ENCODE results near the gene USP17L24.
A peak's percentile ranks its signal among the peaks of the same experiment; 100 is the strongest.
"Not testable (repeated sequence)": the region's sequence is repeated elsewhere in the genome, so short reads cannot be mapped to it uniquely, and the experiment has no call there.

Gene USP17L24, protein sequence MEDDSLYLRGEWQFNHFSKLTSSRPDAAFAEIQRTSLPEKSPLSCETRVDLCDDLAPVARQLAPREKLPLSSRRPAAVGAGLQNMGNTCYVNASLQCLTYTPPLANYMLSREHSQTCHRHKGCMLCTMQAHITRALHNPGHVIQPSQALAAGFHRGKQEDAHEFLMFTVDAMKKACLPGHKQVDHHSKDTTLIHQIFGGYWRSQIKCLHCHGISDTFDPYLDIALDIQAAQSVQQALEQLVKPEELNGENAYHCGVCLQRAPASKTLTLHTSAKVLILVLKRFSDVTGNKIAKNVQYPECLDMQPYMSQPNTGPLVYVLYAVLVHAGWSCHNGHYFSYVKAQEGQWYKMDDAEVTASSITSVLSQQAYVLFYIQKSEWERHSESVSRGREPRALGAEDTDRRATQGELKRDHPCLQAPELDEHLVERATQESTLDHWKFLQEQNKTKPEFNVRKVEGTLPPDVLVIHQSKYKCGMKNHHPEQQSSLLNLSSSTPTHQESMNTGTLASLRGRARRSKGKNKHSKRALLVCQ

DNA sequence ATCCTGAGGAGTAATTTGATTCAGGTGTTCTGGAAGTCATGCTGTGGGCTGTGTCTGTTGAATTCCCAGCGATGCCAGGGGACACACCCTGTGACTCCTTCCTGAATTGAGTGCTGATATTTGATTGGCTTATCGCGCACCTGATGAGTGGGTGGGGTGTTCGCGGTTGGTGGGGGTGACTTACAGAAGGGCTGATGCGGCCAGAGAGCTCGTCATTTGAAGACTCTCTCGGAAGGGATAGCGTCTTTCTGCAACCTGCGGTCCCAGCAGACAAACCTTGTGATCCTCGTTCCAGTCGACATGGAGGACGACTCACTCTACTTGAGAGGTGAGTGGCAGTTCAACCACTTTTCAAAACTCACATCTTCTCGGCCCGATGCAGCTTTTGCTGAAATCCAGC lies at the start of gene USP17L24:
USP17L24 (plus strand) TSS at position 301 of the 400 bp plus-strand sequence; CDS start at position 301, 0 bp downstream.
- DNase-seq; intact Hi-C loops (cut with DNase I): not testable (repeated sequence)

DNA sequence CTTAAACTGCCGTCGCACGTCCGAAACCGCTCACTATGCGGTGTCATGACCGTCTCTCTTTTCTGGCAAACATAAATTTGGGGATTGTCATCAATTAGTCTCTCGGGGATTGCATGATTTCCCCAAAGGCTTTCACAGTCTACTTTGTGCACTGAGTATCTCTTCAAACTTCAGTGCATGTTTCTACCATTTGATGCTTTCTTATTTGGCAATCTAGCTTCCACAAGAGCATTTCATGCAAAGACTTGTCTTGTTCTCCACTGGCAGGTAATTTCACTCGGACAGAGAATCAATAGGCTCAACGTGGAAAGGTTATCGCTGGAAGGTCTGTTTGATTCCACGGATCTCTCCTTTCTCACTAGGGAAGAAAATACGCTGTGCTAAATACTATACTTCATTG lies 774 bp upstream of the USP17L24 start:
- intact Hi-C loops (cut with DNase I): not testable (repeated sequence)
- DNase-seq: peak in 1 of 42 donors; percentile 3

DNA sequence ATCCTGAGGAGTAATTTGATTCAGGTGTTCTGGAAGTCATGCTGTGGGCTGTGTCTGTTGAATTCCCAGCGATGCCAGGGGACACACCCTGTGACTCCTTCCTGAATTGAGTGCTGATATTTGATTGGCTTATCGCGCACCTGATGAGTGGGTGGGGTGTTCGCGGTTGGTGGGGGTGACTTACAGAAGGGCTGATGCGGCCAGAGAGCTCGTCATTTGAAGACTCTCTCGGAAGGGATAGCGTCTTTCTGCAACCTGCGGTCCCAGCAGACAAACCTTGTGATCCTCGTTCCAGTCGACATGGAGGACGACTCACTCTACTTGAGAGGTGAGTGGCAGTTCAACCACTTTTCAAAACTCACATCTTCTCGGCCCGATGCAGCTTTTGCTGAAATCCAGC lies 4.6 kb downstream of the USP17L24 start, which contains the start of gene USP17L25:
USP17L25 (plus strand) TSS at position 301 of the 400 bp plus-strand sequence; CDS start at position 301, 0 bp downstream.
- DNase-seq; intact Hi-C loops (cut with DNase I): not testable (repeated sequence)

DNA sequence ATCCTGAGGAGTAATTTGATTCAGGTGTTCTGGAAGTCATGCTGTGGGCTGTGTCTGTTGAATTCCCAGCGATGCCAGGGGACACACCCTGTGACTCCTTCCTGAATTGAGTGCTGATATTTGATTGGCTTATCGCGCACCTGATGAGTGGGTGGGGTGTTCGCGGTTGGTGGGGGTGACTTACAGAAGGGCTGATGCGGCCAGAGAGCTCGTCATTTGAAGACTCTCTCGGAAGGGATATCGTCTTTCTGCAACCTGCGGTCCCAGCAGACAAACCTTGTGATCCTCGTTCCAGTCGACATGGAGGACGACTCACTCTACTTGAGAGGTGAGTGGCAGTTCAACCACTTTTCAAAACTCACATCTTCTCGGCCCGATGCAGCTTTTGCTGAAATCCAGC lies 9.4 kb downstream of the USP17L24 start, which contains the start of gene USP17L26:
USP17L26 (plus strand) TSS at position 301 of the 400 bp plus-strand sequence; CDS start at position 301, 0 bp downstream.
- DNase-seq; intact Hi-C loops (cut with DNase I): not testable (repeated sequence)

DNA sequence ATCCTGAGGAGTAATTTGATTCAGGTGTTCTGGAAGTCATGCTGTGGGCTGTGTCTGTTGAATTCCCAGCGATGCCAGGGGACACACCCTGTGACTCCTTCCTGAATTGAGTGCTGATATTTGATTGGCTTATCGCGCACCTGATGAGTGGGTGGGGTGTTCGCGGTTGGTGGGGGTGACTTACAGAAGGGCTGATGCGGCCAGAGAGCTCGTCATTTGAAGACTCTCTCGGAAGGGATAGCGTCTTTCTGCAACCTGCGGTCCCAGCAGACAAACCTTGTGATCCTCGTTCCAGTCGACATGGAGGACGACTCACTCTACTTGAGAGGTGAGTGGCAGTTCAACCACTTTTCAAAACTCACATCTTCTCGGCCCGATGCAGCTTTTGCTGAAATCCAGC lies 14.1 kb downstream of the USP17L24 start, which contains the start of gene USP17L5:
USP17L5 (plus strand) TSS at position 301 of the 400 bp plus-strand sequence; CDS start at position 301, 0 bp downstream.
- DNase-seq; intact Hi-C loops (cut with DNase I): not testable (repeated sequence)

DNA sequence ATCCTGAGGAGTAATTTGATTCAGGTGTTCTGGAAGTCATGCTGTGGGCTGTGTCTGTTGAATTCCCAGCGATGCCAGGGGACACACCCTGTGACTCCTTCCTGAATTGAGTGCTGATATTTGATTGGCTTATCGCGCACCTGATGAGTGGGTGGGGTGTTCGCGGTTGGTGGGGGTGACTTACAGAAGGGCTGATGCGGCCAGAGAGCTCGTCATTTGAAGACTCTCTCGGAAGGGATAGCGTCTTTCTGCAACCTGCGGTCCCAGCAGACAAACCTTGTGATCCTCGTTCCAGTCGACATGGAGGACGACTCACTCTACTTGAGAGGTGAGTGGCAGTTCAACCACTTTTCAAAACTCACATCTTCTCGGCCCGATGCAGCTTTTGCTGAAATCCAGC lies 18.9 kb downstream of the USP17L24 start, which contains the start of gene USP17L27:
USP17L27 (plus strand) TSS at position 301 of the 400 bp plus-strand sequence; CDS start at position 301, 0 bp downstream.
- intact Hi-C loops (cut with DNase I); DNase-seq: not testable (repeated sequence)

DNA sequence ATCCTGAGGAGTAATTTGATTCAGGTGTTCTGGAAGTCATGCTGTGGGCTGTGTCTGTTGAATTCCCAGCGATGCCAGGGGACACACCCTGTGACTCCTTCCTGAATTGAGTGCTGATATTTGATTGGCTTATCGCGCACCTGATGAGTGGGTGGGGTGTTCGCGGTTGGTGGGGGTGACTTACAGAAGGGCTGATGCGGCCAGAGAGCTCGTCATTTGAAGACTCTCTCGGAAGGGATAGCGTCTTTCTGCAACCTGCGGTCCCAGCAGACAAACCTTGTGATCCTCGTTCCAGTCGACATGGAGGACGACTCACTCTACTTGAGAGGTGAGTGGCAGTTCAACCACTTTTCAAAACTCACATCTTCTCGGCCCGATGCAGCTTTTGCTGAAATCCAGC lies 23.6 kb downstream of the USP17L24 start, which contains the start of gene USP17L28:
USP17L28 (plus strand) TSS at position 301 of the 400 bp plus-strand sequence; CDS start at position 301, 0 bp downstream.
- intact Hi-C loops (cut with DNase I); DNase-seq: not testable (repeated sequence)

DNA sequence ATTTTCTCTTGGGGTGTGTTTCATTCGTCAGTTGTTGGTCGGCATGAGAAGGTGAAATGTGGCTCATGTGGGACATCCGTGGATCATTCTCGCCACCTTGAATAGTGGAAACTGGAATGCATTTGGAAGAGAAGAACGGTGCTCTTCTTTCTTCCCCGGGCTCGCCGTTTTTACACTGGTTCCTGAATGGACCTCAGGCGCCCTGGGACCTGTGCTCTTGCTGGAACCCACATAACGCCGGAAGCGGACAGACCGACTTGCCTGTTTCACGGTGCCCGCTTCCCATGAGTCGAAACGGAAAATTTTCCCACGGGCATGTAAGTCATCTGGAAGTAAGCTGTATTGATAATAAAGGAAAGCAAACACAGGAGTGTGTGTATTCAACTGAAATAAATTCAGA lies 25.9 kb downstream of the USP17L24 start:
- peak in 10 of 42 donors; percentile 6 to 67 (median 32) for DNase-seq
- intact Hi-C loops (cut with DNase I): not testable (repeated sequence)

DNA sequence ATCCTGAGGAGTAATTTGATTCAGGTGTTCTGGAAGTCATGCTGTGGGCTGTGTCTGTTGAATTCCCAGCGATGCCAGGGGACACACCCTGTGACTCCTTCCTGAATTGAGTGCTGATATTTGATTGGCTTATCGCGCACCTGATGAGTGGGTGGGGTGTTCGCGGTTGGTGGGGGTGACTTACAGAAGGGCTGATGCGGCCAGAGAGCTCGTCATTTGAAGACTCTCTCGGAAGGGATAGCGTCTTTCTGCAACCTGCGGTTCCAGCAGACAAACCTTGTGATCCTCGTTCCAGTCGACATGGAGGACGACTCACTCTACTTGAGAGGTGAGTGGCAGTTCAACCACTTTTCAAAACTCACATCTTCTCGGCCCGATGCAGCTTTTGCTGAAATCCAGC lies 28.4 kb downstream of the USP17L24 start, which contains the start of gene USP17L29:
USP17L29 (plus strand) TSS at position 301 of the 400 bp plus-strand sequence; CDS start at position 301, 0 bp downstream.
- DNase-seq; intact Hi-C loops (cut with DNase I): not testable (repeated sequence)

DNA sequence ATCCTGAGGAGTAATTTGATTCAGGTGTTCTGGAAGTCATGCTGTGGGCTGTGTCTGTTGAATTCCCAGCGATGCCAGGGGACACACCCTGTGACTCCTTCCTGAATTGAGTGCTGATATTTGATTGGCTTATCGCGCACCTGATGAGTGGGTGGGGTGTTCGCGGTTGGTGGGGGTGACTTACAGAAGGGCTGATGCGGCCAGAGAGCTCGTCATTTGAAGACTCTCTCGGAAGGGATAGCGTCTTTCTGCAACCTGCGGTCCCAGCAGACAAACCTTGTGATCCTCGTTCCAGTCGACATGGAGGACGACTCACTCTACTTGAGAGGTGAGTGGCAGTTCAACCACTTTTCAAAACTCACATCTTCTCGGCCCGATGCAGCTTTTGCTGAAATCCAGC lies 37.9 kb downstream of the USP17L24 start, which contains the start of gene USP17L30:
USP17L30 (plus strand) TSS at position 301 of the 400 bp plus-strand sequence; CDS start at position 301, 0 bp downstream.
- intact Hi-C loops (cut with DNase I); DNase-seq: not testable (repeated sequence)
